NCI-H82 treated with DMSO at 0.1 percent for 48 hours (cell line): ENCODE results near the gene RBFOX2.
A peak's percentile ranks its signal among the peaks of the same experiment; 100 is the strongest.
"Not testable (repeated sequence)": the region's sequence is repeated elsewhere in the genome, so short reads cannot be mapped to it uniquely, and the experiment has no call there.

Experiments used
- DNase-seq: peaks from one replicate; lab custom pipeline; 2025; ENCODE audit not compliant: unreplicated experiment; lab: John Stamatoyannopoulos, UW

RBFOX2 gene

GRCh38 chr22:36044517-36044916 lies 15.9 kb upstream of the RBFOX2 start:
- not testable (repeated sequence) for DNase-seq

- no peak for DNase-seq
Observed at GRCh38 chr22:36042240-36042639, 13.6 kb upstream of the RBFOX2 start.

- no peak for DNase-seq
Observed at GRCh38 chr22:36039125-36039524, 10.5 kb upstream of the RBFOX2 start.

- no peak for DNase-seq
Observed at GRCh38 chr22:36037102-36037758, 8.6 kb upstream of the RBFOX2 start.

GRCh38 chr22:36036167-36036624 lies 7.6 kb upstream of the RBFOX2 start:
- DNase-seq: no peak

- no peak for DNase-seq
Observed at GRCh38 chr22:36032611-36033010, 4.0 kb upstream of the RBFOX2 start.

- DNase-seq: no peak
Observed at GRCh38 chr22:36029406-36029755, 757 bp upstream of the RBFOX2 start.

- DNase-seq: no peak
Observed at GRCh38 chr22:36027935-36028645, 534 bp downstream of the RBFOX2 start.

- no peak for DNase-seq
Observed at GRCh38 chr22:36027579-36027934, 1.1 kb downstream of the RBFOX2 start.

GRCh38 chr22:36026741-36027140 lies 1.9 kb downstream of the RBFOX2 start:
- no peak for DNase-seq

GRCh38 chr22:36022697-36023096 lies 5.9 kb downstream of the RBFOX2 start:
- DNase-seq: no peak

GRCh38 chr22:36022162-36022561 lies 6.5 kb downstream of the RBFOX2 start:
- DNase-seq: no peak

- DNase-seq: peak; percentile 93
Observed at GRCh38 chr22:36021606-36022153, 6.9 kb downstream of the RBFOX2 start.

- DNase-seq: not testable (repeated sequence)
Observed at GRCh38 chr22:36020865-36021264, 7.8 kb downstream of the RBFOX2 start.

- no peak for DNase-seq
Observed at GRCh38 chr22:36017651-36018091, 11.0 kb downstream of the RBFOX2 start.

- DNase-seq: no peak
Observed at GRCh38 chr22:36016684-36017083, 11.9 kb downstream of the RBFOX2 start.

- no peak for DNase-seq
Observed at GRCh38 chr22:36015811-36016529, 12.7 kb downstream of the RBFOX2 start.

GRCh38 chr22:36015155-36015810 lies 13.3 kb downstream of the RBFOX2 start:
- no peak for DNase-seq

- DNase-seq: no peak
Observed at GRCh38 chr22:36014546-36015074, 14.0 kb downstream of the RBFOX2 start.

GRCh38 chr22:36012332-36012731 lies 16.3 kb downstream of the RBFOX2 start:
- DNase-seq: no peak

- no peak for DNase-seq
Observed at GRCh38 chr22:36010882-36011281, 17.7 kb downstream of the RBFOX2 start.
